Spleen (tissue), 11 donors: ENCODE results near the gene IFI27L1. TPM values are rescaled to one million over a fixed set of nuclear protein-coding genes. Genes with fewer than 3 reads are reported as not detected.

Experiments
- DNase-seq: peaks from one replicate; pipeline ENCODE4 v3.0.0-alpha.2; 2020
- H3K27ac ChIP-seq, 8 donors: fragments of 200-600 bp; sonication (generic) in 7 of 8; 1 replicate in 4 of 8; 2 replicates in 4 of 8; pipeline versions ENCODE4 v1.5.0 to v1.8.0; 2016 to 2021; ENCODE audit warnings: inconsistent platforms in 4 of 8, mild to moderate bottlenecking in 4 of 8, moderate library complexity in 1 of 8
- H3K27me3 ChIP-seq, 7 donors: fragments of 200-600 bp; sonication (generic) in 6 of 7; replicated peaks in 1 of 7; 1 replicate in 4 of 7; 2 replicates in 3 of 7; pipeline versions ENCODE4 v1.5.0 to v1.8.0; 2016 to 2021; ENCODE audit warnings: inconsistent platforms in 3 of 7, mild to moderate bottlenecking in 1 of 7
- H3K36me3 ChIP-seq, 6 donors: fragments of 200-600 bp; sonication (generic) in 5 of 6; 1 replicate in 4 of 6; 2 replicates in 2 of 6; pipeline versions ENCODE4 v1.5.0 to v1.8.0; 2016 to 2021; ENCODE audit warnings: inconsistent platforms in 2 of 6
- H3K4me1 ChIP-seq, 6 donors: fragments of 200-600 bp; sonication (generic) in 5 of 6; 1 replicate in 3 of 6; 2 replicates in 3 of 6; pipeline versions ENCODE4 v1.5.0 to v1.8.0; 2016 to 2021; ENCODE audit warnings: inconsistent platforms in 3 of 6
- H3K4me3 ChIP-seq, 8 donors: fragments of 200-600 bp; sonication (generic) in 7 of 8; 1 replicate in 4 of 8; 2 replicates in 4 of 8; pipeline versions ENCODE4 v1.5.0 to v1.8.0; 2016 to 2021; ENCODE audit warnings: inconsistent platforms in 4 of 8, mild to moderate bottlenecking in 4 of 8, moderate library complexity in 2 of 8
- H3K9me3 ChIP-seq, 8 donors: fragments of 200-600 bp; sonication (generic) in 7 of 8; 1 replicate in 4 of 8; 2 replicates in 4 of 8; pipeline versions ENCODE4 v1.5.0 to v1.8.0; 2016 to 2021; ENCODE audit warnings: inconsistent platforms in 4 of 8
- POLR2A ChIP-seq, 3 donors: fragments of 450-650 bp; IDR thresholded peaks; one replicate each; pipeline ENCODE4 v1.5.1; 2017; ENCODE audit warnings: antibody characterized with exemption in 3 of 3, mild to moderate bottlenecking in 1 of 3
- POLR2AphosphoS5 ChIP-seq, 3 donors: sonication (generic); formaldehyde crosslinking; IDR thresholded peaks; one replicate each; pipeline ENCODE4 v1.5.1; 2017; ENCODE audit warnings: antibody characterized with exemption in 3 of 3
- WGBS, 5 donors: extraction: QIAGEN DNeasy Blood & Tissue Kit in 3 of 5; methylation state at CpG; one replicate each; pipeline versions ENCODE4 v1.1.5 to v1.1.7; 2013 to 2018; 5-methylcytosine and 5-hydroxymethylcytosine counted together
- intact Hi-C: fragments of 100-400 bp; cut with DNase I; formaldehyde crosslinking; loops from one replicate; pipeline ENCODE4 v1.15.0; 2023; ENCODE audit warnings: low total_unique reads
- polyA plus RNA-seq, 3 donors: library from polyadenylated mRNA; stranded (reverse); fragments of 200-250 nt; gene quantifications; one replicate each; pipeline ENCODE4 v1.2.1, GENCODE V29; 2013
- total RNA-seq, 7 donors: library from RNA; depleted of rRNA in 3 of 7; stranded (reverse); fragments of >200 nt in 3 of 7; fragmentation: NEBNext Ultra II Directional in 4 of 7; extraction: Animal tissue kit (Norgen Biotek cat#: 25700) in 4 of 7; gene quantifications; one replicate each; pipeline versions ENCODE4 v1.1.0 to v1.2.1, GENCODE V29; 2016 to 2021
- TF ChIP-seq, protein P1 (sequence below), 11 experiments: fragments of 200-600 bp in 7 of 11; fragments of 450-650 bp in 4 of 11; sonication (generic) in 4 of 11; IDR thresholded peaks in 8 of 11; conservative IDR thresholded peaks in 3 of 11; 1 replicate in 7 of 11; 2 replicates in 4 of 11; pipeline versions ENCODE4 v1.4.0 to v1.8.0; 2016 to 2021; ENCODE audit warnings: antibody characterized with exemption in 11 of 11, inconsistent platforms in 4 of 11, mild to moderate bottlenecking in 1 of 11
- donor health status: healthy with polysubstance abuse.
- donor health status: DM: no; HTN: no; CAD: no; lungs with moderate emphysema.
- donor health status: DM: no; HTN: no; CAD: no.
- donor health status: Bipolar disorder and iron deficiency.
- donor health status: healthy.
- donor health status: DM: no; HTN: no; CAD: no.
- donor health status: DM: yes; HTN: yes; CAD: no.

The IFI27L1 gene
- total and polyA plus RNA-seq, 10 donors = 4.4 to 18.8 (median 12.0) TPM

DNA sequence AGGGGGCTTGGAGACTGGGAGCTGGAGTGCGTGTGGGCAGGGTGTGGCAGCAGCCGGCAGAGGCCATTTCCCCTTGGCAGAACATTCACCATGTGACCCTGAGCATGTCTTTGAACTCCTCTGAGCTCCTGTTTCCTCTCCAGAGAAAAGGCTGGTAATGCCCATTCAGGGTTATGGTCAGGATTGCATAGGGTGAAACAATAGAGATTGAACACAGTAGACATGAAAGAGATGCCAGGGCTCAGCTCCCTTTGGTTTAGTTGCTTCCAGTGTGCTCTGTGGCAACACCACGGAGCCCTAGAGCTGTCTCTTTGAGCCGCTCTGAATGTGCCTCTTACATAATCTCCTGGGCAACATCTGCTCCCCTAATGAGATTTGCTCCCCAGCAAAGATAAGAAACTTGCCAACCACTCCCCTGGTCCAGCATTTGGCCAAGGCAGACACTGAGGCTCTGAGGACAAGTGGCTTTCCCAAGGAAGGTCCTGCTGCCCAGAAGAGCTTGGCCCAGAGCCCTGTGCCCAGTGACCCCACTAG is 34.0 kb downstream of the IFI27L1 start:
- no peak for DNase-seq
- Histone ChIP-seq H3K4me1 (peaks cover 0 to 44% (median 22%) of the 10 kb centered on the region in 6 donors), H3K4me3 (peak overlapping the region in 2 of 8 donors; percentile 58 to 69)

DNA sequence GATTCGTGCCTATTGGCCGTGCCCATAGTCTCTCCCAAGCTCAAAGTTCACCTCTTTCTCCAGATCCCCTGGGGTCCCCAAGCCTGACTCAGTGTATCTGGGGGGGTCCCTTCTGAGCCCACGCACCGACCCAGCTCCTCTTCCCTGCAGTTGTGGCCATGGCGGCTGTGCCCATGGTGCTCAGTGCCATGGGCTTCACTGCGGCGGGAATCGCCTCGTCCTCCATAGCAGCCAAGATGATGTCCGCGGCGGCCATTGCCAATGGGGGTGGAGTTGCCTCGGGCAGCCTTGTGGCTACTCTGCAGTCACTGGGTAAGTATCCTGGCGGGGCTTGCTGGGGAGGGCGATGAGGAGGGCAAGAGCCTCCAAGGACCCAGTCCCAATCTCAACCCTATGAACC is 34.5 kb downstream of the IFI27L1 start:
- no peak for DNase-seq
- intact Hi-C loops = no loop called here
- 83 to 92% (median 90%) methylated on average over 15 of the region's 15 CpGs for WGBS, 5 donors
- Histone ChIP-seq H3K4me3 (no peak overlapping the region), H3K9me3 (peaks cover 0 to 18% (median 17%) of the 10 kb centered on the region in 8 donors), H3K4me1 (peaks cover 0 to 44% (median 21%) of the 10 kb centered on the region in 6 donors), H3K36me3 (peaks cover 0 to 15% (median 0%) of the 10 kb centered on the region in 6 donors), H3K27me3 (peaks cover 0 to 16% (median 0%) of the 10 kb centered on the region in 7 donors), H3K27ac (peak overlapping the region; percentile 57 to 96 (median 89))
- TF ChIP-seq POLR2A (IDR thresholded peaks at IDR 0.05) (no peak), POLR2AphosphoS5 (IDR thresholded peaks at IDR 0.05) (peak in 1 of 3 donors; percentile 36)

More for the DNA sequence above, 34.0 kb downstream of the IFI27L1 start:
- intact Hi-C loops = no loop called here
- H3K27me3 ChIP-seq = peaks cover 0 to 16% (median 0%) of the 10 kb centered on the region in 7 donors
- peaks cover 0 to 15% (median 0%) of the 10 kb centered on the region in 6 donors for H3K36me3 ChIP-seq
- H3K27ac ChIP-seq = peak overlapping the region; percentile 57 to 96 (median 89)
- H3K9me3 ChIP-seq = peaks cover 0 to 13% (median 12%) of the 10 kb centered on the region in 8 donors
- TF ChIP-seq, protein P1, sequence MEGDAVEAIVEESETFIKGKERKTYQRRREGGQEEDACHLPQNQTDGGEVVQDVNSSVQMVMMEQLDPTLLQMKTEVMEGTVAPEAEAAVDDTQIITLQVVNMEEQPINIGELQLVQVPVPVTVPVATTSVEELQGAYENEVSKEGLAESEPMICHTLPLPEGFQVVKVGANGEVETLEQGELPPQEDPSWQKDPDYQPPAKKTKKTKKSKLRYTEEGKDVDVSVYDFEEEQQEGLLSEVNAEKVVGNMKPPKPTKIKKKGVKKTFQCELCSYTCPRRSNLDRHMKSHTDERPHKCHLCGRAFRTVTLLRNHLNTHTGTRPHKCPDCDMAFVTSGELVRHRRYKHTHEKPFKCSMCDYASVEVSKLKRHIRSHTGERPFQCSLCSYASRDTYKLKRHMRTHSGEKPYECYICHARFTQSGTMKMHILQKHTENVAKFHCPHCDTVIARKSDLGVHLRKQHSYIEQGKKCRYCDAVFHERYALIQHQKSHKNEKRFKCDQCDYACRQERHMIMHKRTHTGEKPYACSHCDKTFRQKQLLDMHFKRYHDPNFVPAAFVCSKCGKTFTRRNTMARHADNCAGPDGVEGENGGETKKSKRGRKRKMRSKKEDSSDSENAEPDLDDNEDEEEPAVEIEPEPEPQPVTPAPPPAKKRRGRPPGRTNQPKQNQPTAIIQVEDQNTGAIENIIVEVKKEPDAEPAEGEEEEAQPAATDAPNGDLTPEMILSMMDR (IDR thresholded peaks at IDR 0.05 in 8 of 11, conservative IDR thresholded peaks at IDR 0.05 in 3 of 11) = no peak
- TF ChIP-seq POLR2AphosphoS5 (IDR thresholded peaks at IDR 0.05) (peak in 2 of 3 donors; percentile 72 to 85), POLR2A (IDR thresholded peaks at IDR 0.05) (no peak)
- 17 to 43% (median 22%) methylated on average over 4 of the region's 4 CpGs for WGBS, 5 donors

DNA sequence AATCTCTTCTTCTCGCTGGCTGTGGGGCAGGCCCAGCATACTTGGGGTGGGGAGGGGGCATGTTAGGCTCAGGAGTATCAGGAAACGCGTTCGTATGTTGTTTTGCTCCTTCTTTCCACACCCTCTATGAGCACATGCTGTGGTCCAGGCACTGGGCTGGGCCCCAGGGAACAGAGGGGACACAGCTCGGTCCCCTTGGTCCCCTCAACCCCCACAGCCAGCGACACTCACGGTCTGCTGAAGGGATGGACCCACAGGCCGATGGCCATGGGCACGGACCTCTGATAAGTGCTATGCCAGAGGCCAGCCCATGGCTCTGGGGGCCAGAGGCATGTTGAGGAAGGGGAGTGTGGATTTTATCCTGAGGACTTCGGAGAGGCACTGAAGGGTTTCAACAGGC is 35.6 kb downstream of the IFI27L1 start:
- Histone ChIP-seq H3K9me3 (peaks cover 0 to 29% (median 23%) of the 10 kb centered on the region in 8 donors), H3K36me3 (peaks cover 0 to 15% (median 0%) of the 10 kb centered on the region in 6 donors), H3K27ac (peak overlapping the region in 3 of 8 donors; percentile 61 to 92 (median 92)), H3K27me3 (peaks cover 0 to 16% (median 0%) of the 10 kb centered on the region in 7 donors), H3K4me3 (no peak overlapping the region), H3K4me1 (peaks cover 0 to 44% (median 21%) of the 10 kb centered on the region in 6 donors)
- TF ChIP-seq POLR2A (IDR thresholded peaks at IDR 0.05) (no peak), POLR2AphosphoS5 (IDR thresholded peaks at IDR 0.05) (peak in 2 of 3 donors; percentile 61 to 70)
- TF ChIP-seq, protein P1 (IDR thresholded peaks at IDR 0.05 in 8 of 11, conservative IDR thresholded peaks at IDR 0.05 in 3 of 11) = no peak
- DNase-seq = no peak
- intact Hi-C loops = no loop called here
- WGBS, 5 donors = 76 to 90% (median 87%) methylated on average over 9 to 10 of the region's 10 CpGs

DNA sequence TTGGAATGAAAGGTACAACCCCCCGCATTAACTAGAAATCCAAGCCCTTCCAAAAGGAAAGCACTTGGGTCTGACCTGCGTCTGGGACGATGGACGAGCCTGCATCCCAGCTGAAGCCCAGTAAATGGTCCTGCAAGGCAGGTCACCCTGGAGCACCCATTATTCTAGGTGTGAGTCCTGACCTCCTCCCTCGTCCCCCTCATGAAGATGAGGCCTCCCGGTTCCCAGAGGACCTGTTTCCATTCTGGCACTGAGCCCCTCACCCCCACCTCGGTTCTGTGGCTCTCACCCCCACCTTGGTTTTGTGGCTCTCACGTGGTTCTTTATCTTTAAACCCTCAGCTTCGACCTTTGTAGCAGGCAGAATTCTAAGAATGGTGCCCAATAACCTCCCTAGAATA is 36.7 kb downstream of the IFI27L1 start:
- Histone ChIP-seq H3K36me3 (peaks cover 0 to 15% (median 0%) of the 10 kb centered on the region in 6 donors), H3K27me3 (peaks cover 0 to 16% (median 0%) of the 10 kb centered on the region in 7 donors), H3K27ac (no peak overlapping the region), H3K4me3 (no peak overlapping the region), H3K9me3 (peaks cover 0 to 38% (median 23%) of the 10 kb centered on the region in 8 donors), H3K4me1 (peaks cover 0 to 35% (median 21%) of the 10 kb centered on the region in 6 donors)
- intact Hi-C loops = no loop called here
- DNase-seq = no peak
- TF ChIP-seq, protein P1 (IDR thresholded peaks at IDR 0.05 in 8 of 11, conservative IDR thresholded peaks at IDR 0.05 in 3 of 11) = no peak
- TF ChIP-seq POLR2AphosphoS5 (IDR thresholded peaks at IDR 0.05) = no peak
- no peak for TF ChIP-seq POLR2A (IDR thresholded peaks at IDR 0.05)
- 72 to 83% (median 75%) methylated on average over 9 of the region's 9 CpGs for WGBS, 5 donors
